ENCODE measurements around the gene SPTBN5. TPM values are rescaled to one million over a fixed set of nuclear protein-coding genes. Genes with fewer than 3 reads are reported as not detected.

Gene SPTBN5
- total and polyA plus RNA-seq, 11 donors = 0.31 to 5.6 (median 1.7) TPM

DNA sequence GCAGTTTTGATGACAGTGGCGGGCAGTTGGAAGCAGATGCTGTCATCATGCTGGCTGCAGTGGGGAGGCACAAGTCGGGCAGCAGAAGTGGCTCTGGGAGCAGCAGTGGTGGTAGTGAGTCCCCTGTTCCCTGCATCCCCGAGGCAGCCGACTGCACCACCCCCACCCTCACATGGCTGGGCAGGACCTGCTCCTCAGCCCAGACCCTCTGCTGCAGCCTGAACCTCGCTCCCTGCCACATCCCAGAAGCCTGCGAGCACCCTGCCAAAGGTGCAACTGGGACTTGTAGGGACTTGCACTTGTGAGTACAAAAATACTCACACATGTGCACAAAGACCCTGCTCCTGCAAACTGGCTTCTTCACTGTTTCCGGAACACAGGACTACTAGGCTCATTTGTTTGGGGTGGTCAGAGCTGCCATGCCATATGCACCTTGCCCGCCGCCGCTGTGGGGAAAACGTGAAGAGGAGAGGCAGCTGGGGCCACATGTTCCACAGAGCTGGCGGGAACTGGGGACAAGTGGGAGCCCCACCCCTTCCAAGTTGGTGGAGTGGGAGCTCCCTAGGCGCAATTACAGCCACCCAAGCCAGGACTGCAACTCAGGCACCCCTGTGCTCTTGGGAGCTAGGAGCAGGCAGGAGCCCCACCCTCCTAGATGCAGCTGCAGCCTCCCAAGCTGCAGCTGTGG, 63.8 kb downstream of the SPTBN5 start:
- Histone ChIP-seq H3K4me3 (no peak overlapping the region), H3K27me3 (no peaks in the 10 kb centered on the region), H3K4me1 (peaks cover 0 to 26% (median 16%) of the 10 kb centered on the region in 12 donors), H3K9me3 (no peaks in the 10 kb centered on the region), H3K36me3 (peaks cover 0 to 16% (median 7%) of the 10 kb centered on the region in 9 donors), H3K27ac (no peak overlapping the region)
- intact Hi-C loops (cut with DNase I) = loop anchor here in 7 of 10 donors (2.0 to 10.0 kb wide), 8 partner anchors 42 to 235 kb away; partner anchors contain the start of genes EHD4 (in 3 of the 7), SPTBN5 (in 3 of the 7) and MAPKBP1 (in 1 of the 7)
- no peak for ATAC-seq
- no peak for DNase-seq
- WGBS, 4 donors = 87 to 91% (median 90%) methylated on average over 11 to 13 of the region's 13 CpGs
- no peak for TF ChIP-seq POLR2A (IDR thresholded peaks at IDR 0.05)
- TF ChIP-seq CTCF (IDR thresholded peaks at IDR 0.05) = no peak

DNA sequence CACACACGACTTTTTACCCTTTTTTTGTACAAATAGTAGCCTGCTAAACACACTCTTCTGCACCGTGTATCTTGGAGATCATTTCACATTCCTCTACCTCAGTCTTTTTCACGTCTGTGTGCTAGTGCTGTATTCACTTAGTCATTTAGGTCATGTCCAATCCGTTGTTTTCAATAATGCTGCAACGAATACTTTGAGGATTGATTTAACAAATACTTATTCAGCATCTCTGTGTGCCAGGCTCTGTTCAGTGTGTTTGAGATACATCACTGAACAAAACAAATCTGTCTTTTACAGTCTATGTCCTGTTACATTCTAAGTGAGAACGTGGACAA, 65.1 kb downstream of the SPTBN5 start:
- no peaks in the 10 kb centered on the region for H3K27me3 ChIP-seq
- H3K4me1 ChIP-seq = peaks cover 0 to 26% (median 16%) of the 10 kb centered on the region in 12 donors
- H3K36me3 ChIP-seq = peaks cover 0 to 26% (median 13%) of the 10 kb centered on the region in 9 donors
- H3K9me3 ChIP-seq = no peaks in the 10 kb centered on the region
- WGBS, 4 donors = 18 to 21% (median 19%) methylated on average over 6 of the region's 6 CpGs
- TF ChIP-seq CTCF (IDR thresholded peaks at IDR 0.05) (no peak), POLR2A (IDR thresholded peaks at IDR 0.05) (no peak)
- peak overlapping the region in 7 of 12 donors; percentile 82 to 89 (median 84) for H3K27ac ChIP-seq
- H3K4me3 ChIP-seq = peak overlapping the region; percentile 52 to 88 (median 76)
- DNase-seq (no peak), ATAC-seq (no peak)
- intact Hi-C loops (cut with DNase I) = loop anchor here in 6 of 10 donors (2.0 to 10.0 kb wide), 7 partner anchors 44 to 146 kb away; partner anchors contain the start of genes EHD4 (in 3 of the 6), SPTBN5 (in 2 of the 6) and MAPKBP1 (in 1 of the 6)

DNA sequence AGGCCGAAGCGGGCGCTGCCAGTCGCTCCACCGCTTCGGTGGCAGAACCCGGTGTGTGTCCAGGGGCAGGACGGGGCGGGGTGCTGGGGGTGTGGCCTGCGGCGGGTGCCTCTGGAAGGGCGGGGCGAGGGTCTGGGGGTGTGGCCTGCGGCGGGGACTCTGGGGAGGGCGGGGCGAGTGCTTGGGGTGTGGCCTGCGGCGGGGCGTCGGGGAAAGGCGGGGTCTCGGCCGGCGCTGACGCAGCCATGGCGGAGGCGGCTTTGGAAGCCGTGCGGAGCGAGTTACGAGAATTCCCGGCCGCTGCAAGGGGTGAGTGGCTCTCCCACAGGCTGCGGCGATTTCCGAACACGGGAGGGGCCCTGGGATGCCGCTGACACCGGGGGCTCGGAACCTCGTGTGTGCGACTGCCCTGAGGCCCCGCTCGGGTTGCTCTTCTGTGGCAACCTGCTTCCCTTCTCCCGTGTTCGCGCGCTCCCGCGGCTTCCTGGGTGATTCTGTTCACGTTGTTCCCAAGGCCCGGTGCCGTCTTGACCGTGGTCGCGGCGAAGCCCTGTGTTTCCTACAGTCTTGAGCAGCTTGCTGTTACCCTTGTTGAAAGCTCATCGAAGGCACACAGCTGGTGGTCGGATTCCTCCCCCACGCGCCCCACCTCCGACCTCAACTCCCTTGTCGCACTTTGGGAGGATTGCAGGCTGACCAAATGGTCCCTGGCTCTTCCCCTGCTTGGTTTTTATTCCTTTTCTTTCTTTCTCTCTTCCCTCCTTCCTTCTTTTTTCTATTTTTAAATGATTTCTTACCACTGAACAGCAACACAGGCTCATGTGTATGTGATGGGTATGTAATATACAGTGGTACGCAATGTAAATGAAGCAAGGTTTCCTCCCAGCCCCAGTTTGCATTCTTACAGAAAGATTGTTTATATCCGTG, 65.7 kb downstream of the SPTBN5 start, which contains the start of gene JMJD7:
JMJD7 (plus strand) TSS at position 213 of the 927 bp plus-strand sequence; CDS start at position 246, 33 bp downstream.
- no peaks in the 10 kb centered on the region for H3K27me3 ChIP-seq
- intact Hi-C loops (cut with DNase I) = loop anchor here in 6 of 10 donors (2.0 to 10.0 kb wide), 7 partner anchors 44 to 147 kb away; partner anchors contain the start of genes EHD4 (in 3 of the 6), SPTBN5 (in 2 of the 6) and MAPKBP1 (in 1 of the 6)

More for the DNA sequence above, 65.7 kb downstream of the SPTBN5 start, which contains the start of gene JMJD7:
- WGBS, 4 donors = 1% methylated on average over 27 to 66 of the region's 66 CpGs
- Histone ChIP-seq H3K4me3 (peak within 1 kb of the TSS; percentile 52 to 88 (median 76)), H3K27ac (peak within 1 kb of the TSS; percentile 22 to 89 (median 84)), H3K36me3 (peaks cover 0 to 33% (median 20%) of the 10 kb centered on the region in 9 donors), H3K9me3 (no peaks in the 10 kb centered on the region), H3K4me1 (peaks cover 0 to 26% (median 16%) of the 10 kb centered on the region in 12 donors)
- DNase-seq (peak; percentile 96 to 98 (median 96)), ATAC-seq (peak; percentile 94 to 97 (median 96))
- no peak for TF ChIP-seq CTCF (IDR thresholded peaks at IDR 0.05)
- peak in 1 of 2 donors; percentile 85 for TF ChIP-seq POLR2A (IDR thresholded peaks at IDR 0.05)

Measured in heart left ventricle (tissue), 16 donors.